Measurements from ENCODE around the gene MACROD1. TPM values are rescaled to one million over a fixed set of nuclear protein-coding genes. Genes with fewer than 3 reads are reported as not detected.

The MACROD1 gene
- total and polyA plus RNA-seq, 12 donors = 5.5 to 62.9 (median 26.8) TPM

DNA sequence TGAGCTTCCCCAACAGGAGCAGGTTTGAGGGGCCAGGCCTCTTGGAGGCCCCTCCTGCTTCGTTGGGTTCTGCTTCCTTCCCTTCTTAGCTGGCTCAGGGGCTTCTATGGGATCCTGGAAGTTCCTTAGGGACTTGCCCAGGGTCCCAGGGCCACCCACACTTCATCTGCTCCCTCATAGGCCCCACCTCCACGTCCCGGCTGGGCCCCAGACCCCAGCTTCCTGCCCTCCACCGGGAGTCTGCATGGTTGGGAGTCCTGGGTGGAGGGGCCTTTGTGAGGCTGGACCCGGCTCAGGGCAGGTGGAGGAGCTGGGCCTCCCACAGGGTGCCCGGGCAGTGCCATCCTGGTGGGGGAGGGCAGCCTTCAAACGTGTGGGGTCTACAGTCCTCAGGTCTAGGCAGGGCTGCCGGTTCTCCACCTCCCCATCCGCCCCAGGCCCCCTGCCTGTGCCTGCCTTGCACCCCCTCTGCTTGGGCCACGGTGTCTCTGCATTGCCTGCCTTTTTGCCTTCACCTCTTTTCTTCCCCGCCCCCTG lies 168.0 kb downstream of the MACROD1 start:
- DNase-seq = no peak
- TF ChIP-seq, protein P1, sequence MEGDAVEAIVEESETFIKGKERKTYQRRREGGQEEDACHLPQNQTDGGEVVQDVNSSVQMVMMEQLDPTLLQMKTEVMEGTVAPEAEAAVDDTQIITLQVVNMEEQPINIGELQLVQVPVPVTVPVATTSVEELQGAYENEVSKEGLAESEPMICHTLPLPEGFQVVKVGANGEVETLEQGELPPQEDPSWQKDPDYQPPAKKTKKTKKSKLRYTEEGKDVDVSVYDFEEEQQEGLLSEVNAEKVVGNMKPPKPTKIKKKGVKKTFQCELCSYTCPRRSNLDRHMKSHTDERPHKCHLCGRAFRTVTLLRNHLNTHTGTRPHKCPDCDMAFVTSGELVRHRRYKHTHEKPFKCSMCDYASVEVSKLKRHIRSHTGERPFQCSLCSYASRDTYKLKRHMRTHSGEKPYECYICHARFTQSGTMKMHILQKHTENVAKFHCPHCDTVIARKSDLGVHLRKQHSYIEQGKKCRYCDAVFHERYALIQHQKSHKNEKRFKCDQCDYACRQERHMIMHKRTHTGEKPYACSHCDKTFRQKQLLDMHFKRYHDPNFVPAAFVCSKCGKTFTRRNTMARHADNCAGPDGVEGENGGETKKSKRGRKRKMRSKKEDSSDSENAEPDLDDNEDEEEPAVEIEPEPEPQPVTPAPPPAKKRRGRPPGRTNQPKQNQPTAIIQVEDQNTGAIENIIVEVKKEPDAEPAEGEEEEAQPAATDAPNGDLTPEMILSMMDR (IDR thresholded peaks at IDR 0.05) = no peak
- TF ChIP-seq POLR2A (IDR thresholded peaks at IDR 0.05) = no peak
- H3K36me3 ChIP-seq (replicated peaks in 1 of 2) = peaks cover 0 to 41% of the 10 kb centered on the region in 2 donors
- no peak overlapping the region for H3K4me3 ChIP-seq
- intact Hi-C loops (cut with DNase I) = no loop called here
- 70 to 81% (median 79%) methylated on average over 6 to 11 of the region's 11 CpGs for WGBS, 4 donors
- H3K27me3 ChIP-seq = no peaks in the 10 kb centered on the region
- no peak overlapping the region for H3K27ac ChIP-seq
- H3K4me1 ChIP-seq (replicated peaks in 1 of 2) = peaks cover 5 to 33% of the 10 kb centered on the region in 2 donors
- no peaks in the 10 kb centered on the region for H3K9me3 ChIP-seq (replicated peaks in 1 of 3)

DNA sequence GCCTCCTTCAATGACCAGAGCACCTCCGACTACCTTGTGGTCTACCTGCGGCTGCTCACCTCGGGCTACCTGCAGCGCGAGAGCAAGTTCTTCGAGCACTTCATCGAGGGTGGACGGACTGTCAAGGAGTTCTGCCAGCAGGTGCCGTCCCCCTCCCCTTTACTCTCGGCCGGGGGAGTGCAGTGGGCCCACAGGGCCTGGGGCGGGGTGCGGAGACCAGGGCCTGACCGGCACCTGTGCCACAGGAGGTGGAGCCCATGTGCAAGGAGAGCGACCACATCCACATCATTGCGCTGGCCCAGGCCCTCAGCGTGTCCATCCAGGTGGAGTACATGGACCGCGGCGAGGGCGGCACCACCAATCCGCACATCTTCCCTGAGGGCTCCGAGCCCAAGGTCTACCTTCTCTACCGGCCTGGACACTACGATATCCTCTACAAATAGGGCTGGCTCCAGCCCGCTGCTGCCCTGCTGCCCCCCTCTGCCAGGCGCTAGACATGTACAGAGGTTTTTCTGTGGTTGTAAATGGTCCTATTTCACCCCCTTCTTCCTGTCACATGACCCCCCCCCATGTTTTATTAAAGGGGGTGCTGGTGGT lies 168.7 kb downstream of the MACROD1 start:
- peaks cover 5 to 33% of the 10 kb centered on the region in 2 donors for H3K4me1 ChIP-seq (replicated peaks in 1 of 2)
- H3K36me3 ChIP-seq (replicated peaks in 1 of 2) = peaks cover 0 to 41% of the 10 kb centered on the region in 2 donors
- H3K4me3 ChIP-seq = no peak overlapping the region
- no peaks in the 10 kb centered on the region for H3K9me3 ChIP-seq (replicated peaks in 1 of 3)
- H3K27me3 ChIP-seq = no peaks in the 10 kb centered on the region
- TF ChIP-seq POLR2A (IDR thresholded peaks at IDR 0.05) = no peak
- TF ChIP-seq, protein P1 (IDR thresholded peaks at IDR 0.05) = no peak
- no peak overlapping the region for H3K27ac ChIP-seq
- intact Hi-C loops (cut with DNase I) = no loop called here
- 82 to 94% (median 92%) methylated on average over 11 to 27 of the region's 27 CpGs for WGBS, 4 donors
- DNase-seq = no peak

DNA sequence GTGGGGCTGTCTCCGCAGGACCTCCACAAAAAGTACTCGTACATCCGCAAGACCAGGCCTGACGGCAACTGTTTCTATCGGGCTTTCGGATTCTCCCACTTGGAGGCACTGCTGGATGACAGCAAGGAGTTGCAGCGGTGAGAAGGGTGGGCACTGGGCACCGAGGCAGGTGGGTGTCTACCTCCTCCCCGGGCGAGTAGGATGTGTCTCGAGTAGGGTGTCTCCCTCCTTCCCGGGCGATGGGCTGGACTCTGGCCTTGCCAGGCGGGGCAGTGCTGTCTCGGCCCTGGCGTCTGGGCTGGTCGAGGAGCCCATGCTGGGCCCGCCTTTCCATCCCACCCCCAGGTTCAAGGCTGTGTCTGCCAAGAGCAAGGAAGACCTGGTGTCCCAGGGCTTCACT lies 169.4 kb downstream of the MACROD1 start:
- no peak overlapping the region for H3K4me3 ChIP-seq
- H3K36me3 ChIP-seq (replicated peaks in 1 of 2) = peaks cover 0 to 46% of the 10 kb centered on the region in 2 donors
- no peak for TF ChIP-seq POLR2A (IDR thresholded peaks at IDR 0.05)
- TF ChIP-seq, protein P1 (IDR thresholded peaks at IDR 0.05) = no peak
- H3K27ac ChIP-seq = no peak overlapping the region
- no peaks in the 10 kb centered on the region for H3K9me3 ChIP-seq (replicated peaks in 1 of 3)
- no peak for DNase-seq
- WGBS, 4 donors = 84 to 92% (median 89%) methylated on average over 4 to 18 of the region's 18 CpGs
- H3K27me3 ChIP-seq = no peaks in the 10 kb centered on the region
- H3K4me1 ChIP-seq (replicated peaks in 1 of 2) = peaks cover 5 to 26% of the 10 kb centered on the region in 2 donors
- intact Hi-C loops (cut with DNase I) = no loop called here

DNA sequence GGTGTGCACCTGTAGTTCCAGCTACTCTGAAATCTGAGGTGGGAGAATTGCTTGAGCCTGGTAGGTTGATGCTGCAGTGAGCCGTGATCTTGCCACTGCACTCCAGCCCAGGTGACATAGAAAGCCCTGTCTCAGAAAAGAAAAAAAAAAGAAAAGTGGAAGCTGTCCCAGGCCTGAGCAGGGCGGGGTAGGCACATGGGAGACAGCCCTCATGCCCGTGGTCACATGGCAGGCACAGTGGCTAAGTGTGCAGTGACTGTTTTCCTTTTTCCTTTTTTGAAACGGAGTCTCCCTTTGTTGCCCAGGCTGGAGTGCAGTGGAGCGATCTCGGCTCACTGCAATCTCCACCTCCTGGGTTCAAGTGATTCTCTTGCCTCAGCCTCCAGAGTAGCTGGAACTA lies 171.9 kb downstream of the MACROD1 start:
- Histone ChIP-seq H3K4me1 (replicated peaks in 1 of 2) (peaks cover 0 to 3% of the 10 kb centered on the region in 2 donors), H3K4me3 (no peak overlapping the region), H3K27me3 (no peaks in the 10 kb centered on the region), H3K27ac (no peak overlapping the region), H3K9me3 (replicated peaks in 1 of 3) (no peaks in the 10 kb centered on the region), H3K36me3 (replicated peaks in 1 of 2) (peaks cover 0 to 69% of the 10 kb centered on the region in 2 donors)
- no peak for DNase-seq
- TF ChIP-seq POLR2A (IDR thresholded peaks at IDR 0.05) = no peak
- TF ChIP-seq, protein P1 (IDR thresholded peaks at IDR 0.05) = no peak
- intact Hi-C loops (cut with DNase I) = no loop called here
- 69 to 77% (median 73%) methylated on average over 6 of the region's 6 CpGs for WGBS, 4 donors

Data from adrenal gland (tissue), 12 donors.